HG03354 (cell line): Measurements from ENCODE around the gene TMEM52.

Experiments used
- ATAC-seq: cut with Tn5 transposase; IDR thresholded peaks from one replicate; pipeline ENCODE4 v1.9.1; 2021; ENCODE audit warnings: mild to moderate bottlenecking; ENCODE audit not compliant: unreplicated experiment, poor library complexity, severe bottlenecking

Gene TMEM52

DNA sequence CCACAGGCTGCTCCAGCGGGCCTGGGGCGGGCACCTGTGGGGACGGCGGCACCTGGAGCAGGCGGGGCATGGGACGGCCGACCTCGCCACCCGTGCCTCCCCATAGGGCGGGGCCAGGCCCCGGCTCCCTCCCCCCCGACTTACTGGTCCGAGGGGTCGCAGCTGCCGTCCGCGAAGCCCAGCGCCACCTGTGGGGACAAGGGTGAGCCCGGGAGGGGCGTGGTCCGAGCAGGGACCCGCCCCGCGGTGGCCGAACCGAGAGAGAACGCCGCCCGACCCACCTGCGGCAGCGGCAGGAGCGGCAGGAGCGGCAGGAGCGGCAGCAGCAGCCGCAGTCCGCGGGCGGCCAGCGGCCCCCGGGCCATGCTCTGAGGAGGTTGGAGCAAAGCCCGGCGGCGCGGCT, at the start of gene TMEM52:
TMEM52 (minus strand) TSS at position 379 of the 403 bp plus-strand sequence; CDS start at position 365, 14 bp downstream.
- ATAC-seq, result peak; percentile 33

DNA sequence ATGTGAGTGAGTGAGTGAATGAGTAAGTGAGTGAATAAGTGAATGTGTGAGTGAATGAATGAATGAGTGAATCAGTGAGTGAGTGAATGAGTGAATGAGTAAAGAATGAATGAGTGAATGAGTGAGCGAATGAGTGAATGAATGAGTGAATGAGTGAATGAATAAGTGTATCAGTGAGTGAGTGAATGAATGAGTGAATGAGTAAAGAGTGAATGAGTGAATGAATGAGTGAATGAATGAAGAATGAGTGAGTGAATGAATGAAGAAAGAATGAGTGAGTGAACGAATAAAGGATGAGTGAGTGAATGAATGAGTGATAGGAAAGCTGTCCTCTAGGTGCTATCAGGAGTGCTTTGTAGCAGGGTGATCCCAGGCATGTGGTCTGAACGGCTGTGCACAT, 48.8 kb upstream of the TMEM52 start:
- ATAC-seq, result no peak

DNA sequence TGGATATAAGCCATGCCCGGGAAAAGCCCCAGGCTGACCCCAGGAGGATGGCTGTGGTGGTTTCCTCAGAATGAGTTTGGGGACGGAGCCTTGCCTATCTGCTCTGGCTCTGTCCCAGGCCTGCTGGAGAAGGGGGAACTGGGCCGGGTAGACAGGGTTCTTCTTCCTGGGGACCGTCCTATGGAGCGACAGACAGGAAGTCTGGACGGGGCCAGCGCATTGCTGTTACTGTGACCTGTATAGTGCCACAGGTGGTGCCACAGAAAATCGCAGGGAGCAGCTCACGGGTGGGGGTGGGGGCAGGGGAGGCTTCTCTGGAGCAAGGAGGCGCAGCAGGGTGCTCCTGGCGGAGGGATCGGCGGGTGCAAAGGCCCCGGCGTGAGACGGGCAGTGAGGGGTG, 48.1 kb upstream of the TMEM52 start:
- no peak for ATAC-seq

GRCh38 chr1:1966071-1966740, 47.1 kb upstream of the TMEM52 start:
- no peak for ATAC-seq

GRCh38 chr1:1965546-1965945, 46.5 kb upstream of the TMEM52 start:
- no peak for ATAC-seq

DNA sequence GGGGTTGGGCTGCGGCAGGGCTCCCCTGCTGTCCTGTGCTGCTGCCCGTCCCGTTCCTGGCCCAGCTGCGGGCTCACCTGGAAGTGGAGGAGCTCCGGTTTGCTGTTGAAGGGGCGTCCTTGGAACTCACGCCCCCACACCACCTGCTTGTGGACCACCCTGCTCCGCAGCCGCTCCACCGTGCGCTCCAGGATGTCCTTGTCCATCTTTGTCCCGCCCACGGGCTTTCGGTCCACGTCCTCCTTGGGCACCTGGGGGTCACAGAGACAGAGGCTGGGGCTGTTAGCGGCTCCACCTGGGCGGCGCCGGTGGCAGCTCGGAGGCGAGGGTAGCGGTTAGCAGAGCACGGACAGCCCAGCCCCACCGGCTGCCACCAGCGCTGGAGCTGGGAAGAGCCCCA, 45.7 kb upstream of the TMEM52 start:
- no peak for ATAC-seq

- ATAC-seq, result no peak
Observed at GRCh38 chr1:1963570-1963969, 44.5 kb upstream of the TMEM52 start.

- no peak for ATAC-seq
Observed at GRCh38 chr1:1962752-1963151, 43.7 kb upstream of the TMEM52 start.

GRCh38 chr1:1960480-1961196, 41.6 kb upstream of the TMEM52 start:
- no peak for ATAC-seq

DNA sequence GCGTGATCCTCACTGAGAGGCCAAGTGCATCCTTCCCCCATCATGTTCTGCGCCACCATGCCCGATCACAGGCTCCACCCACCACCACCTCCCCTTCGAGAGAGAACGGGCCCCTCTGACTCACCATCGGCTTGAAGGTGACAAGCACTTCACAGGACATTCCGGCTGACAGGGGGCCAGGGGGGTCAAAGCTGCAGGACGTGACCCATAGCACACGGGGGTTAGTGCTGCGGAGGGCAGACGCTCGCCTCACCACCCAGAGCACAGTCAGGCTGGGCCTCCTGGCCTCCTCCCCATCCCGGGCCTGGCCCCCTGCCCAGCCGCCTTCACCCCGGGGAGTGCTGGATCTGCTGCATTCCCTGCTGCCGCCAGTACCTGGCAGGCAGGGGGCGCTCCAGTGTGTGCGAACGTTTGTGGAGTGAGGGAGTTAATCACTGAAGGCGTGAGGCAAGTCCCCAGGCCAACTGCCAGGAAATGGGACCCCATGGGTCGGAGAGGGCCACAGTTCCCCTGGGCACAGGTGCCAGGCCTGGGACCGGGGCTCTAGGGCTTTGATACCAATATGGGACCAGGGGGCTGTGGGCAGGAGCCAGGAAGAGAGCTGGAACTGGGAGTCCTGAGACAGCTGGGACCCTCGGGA, 40.9 kb upstream of the TMEM52 start:
- ATAC-seq, result no peak

DNA sequence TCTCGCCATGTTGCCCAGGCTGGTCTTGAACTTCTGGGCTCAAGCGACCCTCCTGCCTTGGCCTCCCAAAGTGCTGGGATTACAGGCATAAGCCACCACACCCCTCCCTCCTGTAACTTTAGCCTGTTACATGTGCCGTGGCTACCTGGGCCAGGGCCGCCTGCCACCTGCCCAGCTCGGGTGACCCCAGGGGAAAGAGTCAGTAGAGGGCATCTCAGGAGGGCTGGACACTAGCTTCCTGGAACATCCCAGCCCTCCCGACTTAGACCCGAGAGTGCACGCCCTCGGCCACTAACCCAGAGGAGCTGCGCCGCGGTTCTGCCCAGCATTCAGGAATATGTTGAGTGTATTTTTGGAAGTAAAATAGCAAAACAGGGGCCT, 40.4 kb upstream of the TMEM52 start:
- no peak for ATAC-seq

- no peak for ATAC-seq
Observed at GRCh38 chr1:1958071-1958541, 39.0 kb upstream of the TMEM52 start.

DNA sequence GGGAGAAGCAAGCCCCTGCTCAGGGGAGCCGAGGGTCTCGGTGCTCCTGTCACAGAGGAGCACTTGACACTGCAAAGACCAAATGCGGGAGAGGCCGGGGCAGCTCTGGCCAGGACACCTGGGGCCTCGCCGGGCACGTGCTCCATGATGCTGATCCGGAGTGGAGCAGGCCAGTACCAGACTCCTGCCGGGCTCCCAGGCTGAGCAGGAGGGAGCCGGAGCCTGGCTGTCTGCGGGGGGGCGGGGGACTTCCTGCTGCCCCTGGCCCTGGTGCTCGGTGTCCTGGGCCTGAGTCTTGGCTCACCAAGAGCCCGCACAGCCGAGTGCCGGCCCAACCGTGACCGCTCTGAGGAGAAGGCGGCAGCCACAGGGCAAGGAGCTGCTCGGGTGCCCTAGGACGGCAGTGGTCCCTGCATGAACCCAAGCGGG, 38.5 kb upstream of the TMEM52 start:
- ATAC-seq, result no peak

DNA sequence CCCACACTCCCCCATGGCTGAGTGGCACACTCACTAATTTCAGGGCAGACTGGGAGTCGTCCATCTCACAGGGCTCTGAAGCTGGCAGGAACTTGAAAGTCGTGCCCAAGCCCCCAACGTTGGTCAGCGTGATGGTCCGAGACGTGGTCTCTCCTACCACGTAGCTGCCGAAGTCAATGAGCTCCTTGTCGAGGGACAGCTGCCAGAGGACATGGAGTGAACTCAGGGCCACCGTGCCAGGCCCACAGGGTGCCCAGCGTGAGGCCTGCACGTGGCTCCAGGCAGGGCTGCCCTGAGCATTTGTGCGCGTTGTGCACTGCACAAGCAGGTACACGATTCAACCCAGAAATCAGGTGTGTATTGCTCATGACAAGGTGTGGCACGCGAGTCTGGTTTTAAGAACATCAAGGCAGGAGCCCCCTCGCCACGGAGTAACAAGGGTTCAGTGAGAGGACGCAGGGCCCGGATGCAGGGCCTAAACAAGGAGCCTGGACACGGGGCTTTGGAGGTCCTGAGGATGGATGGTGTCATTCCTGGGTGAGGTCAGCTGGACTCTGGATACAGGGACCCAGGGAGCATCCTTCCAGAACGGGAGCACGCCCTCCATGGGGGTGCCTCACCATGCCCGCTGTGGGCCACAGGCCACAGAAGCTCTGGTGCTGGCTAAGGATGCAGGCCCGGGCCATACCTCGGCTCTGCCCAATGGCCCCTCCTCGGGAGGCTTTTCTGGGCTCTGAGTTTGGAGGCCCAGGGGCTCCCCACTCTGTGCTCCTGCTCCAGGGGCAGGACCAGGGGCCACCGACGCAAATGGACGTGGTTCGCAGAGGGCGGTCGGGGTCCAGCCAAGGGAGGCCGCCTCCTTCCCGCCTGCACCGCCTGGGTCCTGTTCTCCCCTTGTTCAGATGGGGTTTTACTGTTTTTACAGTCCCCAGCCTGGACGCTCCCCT, 37.8 kb upstream of the TMEM52 start:
- no peak for ATAC-seq

GRCh38 chr1:1956101-1956500, 37.0 kb upstream of the TMEM52 start:
- no peak for ATAC-seq

DNA sequence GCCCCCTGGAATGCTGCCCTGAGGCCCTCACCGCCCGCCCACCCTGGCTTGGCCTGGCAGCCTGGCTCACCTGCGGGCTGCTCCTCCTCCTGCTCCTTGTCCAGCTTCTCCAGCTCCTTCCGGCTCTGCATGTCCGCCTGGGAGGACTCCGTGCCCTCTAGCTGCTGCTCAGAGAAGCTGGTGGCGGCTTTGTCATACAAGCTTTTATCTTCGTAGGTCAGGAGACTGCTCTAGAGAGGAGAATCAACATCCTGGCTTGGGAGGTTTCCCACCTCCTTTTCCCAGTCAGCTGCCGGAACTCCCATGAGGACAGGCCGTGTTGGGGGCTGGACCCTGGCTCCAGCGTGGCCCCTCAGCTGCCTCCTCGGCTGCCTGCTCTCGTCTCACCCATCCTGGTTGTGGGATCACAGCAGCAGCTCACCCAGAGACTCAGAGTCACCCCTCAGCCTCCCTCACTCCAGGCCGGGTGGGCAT, 36.6 kb upstream of the TMEM52 start:
- no peak for ATAC-seq

- ATAC-seq, result no peak
Observed at GRCh38 chr1:1954831-1955441, 35.9 kb upstream of the TMEM52 start.

- ATAC-seq, result no peak
Observed at GRCh38 chr1:1954015-1954414, 34.9 kb upstream of the TMEM52 start.

GRCh38 chr1:1950940-1951339, 31.9 kb upstream of the TMEM52 start:
- no peak for ATAC-seq
